H9 (cell line): ENCODE results near the gene SAMD8. TPM values are rescaled to one million over a fixed set of nuclear protein-coding genes. Genes with fewer than 3 reads are reported as not detected.
"Not testable (repeated sequence)": the region's sequence is repeated elsewhere in the genome, so short reads cannot be mapped to it uniquely, and the experiment has no call there.

ENCODE experiments used
- DNase-seq: peaks from one replicate; pipeline ENCODE4 v3.0.0-alpha.2; 2017
- H2AFZ ChIP-seq: one replicate; pipeline ENCODE4 v1.6.1; 2013; ENCODE audit warnings: mild to moderate bottlenecking, low read length, control low read depth, moderate library complexity
- H2AK5ac ChIP-seq: 2 replicates; pipeline ENCODE4 v1.6.1; 2013; ENCODE audit warnings: low read length, control low read depth, mixed read lengths; ENCODE audit not compliant: insufficient read length
- H2BK120ac ChIP-seq: one replicate; pipeline ENCODE4 v1.6.1; 2013; ENCODE audit warnings: low read depth, mild to moderate bottlenecking, low read length, control low read depth, inconsistent platforms; ENCODE audit not compliant: poor library complexity, severe bottlenecking
- H2BK12ac ChIP-seq: 2 replicates; pipeline ENCODE4 v1.6.1; 2013; ENCODE audit warnings: low read length, control low read depth, mixed read lengths, low read depth; ENCODE audit not compliant: insufficient read length
- H2BK15ac ChIP-seq: 2 replicates; pipeline ENCODE4 v1.6.1; 2013; ENCODE audit warnings: low read depth, low read length, control low read depth
- H2BK20ac ChIP-seq: one replicate; pipeline ENCODE4 v1.6.1; 2013; ENCODE audit warnings: low read depth, mild to moderate bottlenecking, low read length, control low read depth, inconsistent platforms; ENCODE audit not compliant: poor library complexity, severe bottlenecking
- H2BK5ac ChIP-seq: 2 replicates; pipeline ENCODE4 v1.6.1; 2013; ENCODE audit warnings: low read length, control low read depth, mixed read lengths; ENCODE audit not compliant: insufficient read length
- H3K14ac ChIP-seq: 2 replicates; pipeline ENCODE4 v1.6.1; 2013; ENCODE audit warnings: low read length, control low read depth; ENCODE audit not compliant: insufficient read depth
- H3K18ac ChIP-seq: 2 replicates; pipeline ENCODE4 v1.6.1; 2013; ENCODE audit warnings: low read depth, mild to moderate bottlenecking, mixed read lengths, low read length, control low read depth; ENCODE audit not compliant: insufficient read length
- H3K23ac ChIP-seq: 2 replicates; pipeline ENCODE4 v1.6.1; 2013; ENCODE audit warnings: low read length, control low read depth, mixed read lengths, low read depth; ENCODE audit not compliant: insufficient read length
- H3K23me2 ChIP-seq: 2 replicates; pipeline ENCODE4 v1.6.1; 2013; ENCODE audit warnings: low read depth, mild to moderate bottlenecking, mixed read lengths, low read length, control low read depth; ENCODE audit not compliant: insufficient read length, poor library complexity, severe bottlenecking
- H3K27ac ChIP-seq: 2 replicates; pipeline ENCODE4 v1.5.1; 2013; ENCODE audit warnings: low read length, control low read depth, mixed read lengths, low read depth; ENCODE audit not compliant: insufficient read length
- H3K27me3 ChIP-seq: 2 replicates; pipeline ENCODE4 v1.6.1; 2013; ENCODE audit warnings: low read length, control low read depth, inconsistent platforms; ENCODE audit not compliant: insufficient read depth
- H3K4ac ChIP-seq: 2 replicates; pipeline ENCODE4 v1.6.1; 2013; ENCODE audit warnings: low read depth, mild to moderate bottlenecking, control low read depth, inconsistent platforms, low read length, moderate library complexity
- H3K4me1 ChIP-seq: 2 replicates; pipeline ENCODE4 v1.6.1; 2013; ENCODE audit warnings: low read length, control low read depth, inconsistent platforms; ENCODE audit not compliant: insufficient read depth
- H3K4me2 ChIP-seq: 2 replicates; pipeline ENCODE4 v1.6.1; 2013; ENCODE audit warnings: low read length, control low read depth, mixed read lengths; ENCODE audit not compliant: insufficient read length, insufficient read depth
- H3K56ac ChIP-seq: 2 replicates; pipeline ENCODE4 v1.6.1; 2013; ENCODE audit warnings: low read depth, mild to moderate bottlenecking, mixed read lengths, low read length, control low read depth; ENCODE audit not compliant: insufficient read length
- H3K79me1 ChIP-seq: 2 replicates; pipeline ENCODE4 v1.6.1; 2013; ENCODE audit warnings: low read depth, mild to moderate bottlenecking, moderate library complexity, low read length, control low read depth, inconsistent platforms; ENCODE audit not compliant: insufficient read depth, poor library complexity, severe bottlenecking
- H3K79me2 ChIP-seq: 2 replicates; pipeline ENCODE4 v1.6.1; 2013; ENCODE audit warnings: low read length, control low read depth, inconsistent platforms; ENCODE audit not compliant: insufficient read depth
- H3K9ac ChIP-seq: 2 replicates; pipeline ENCODE4 v1.6.1; 2013; ENCODE audit warnings: low read length, control low read depth, mixed read lengths; ENCODE audit not compliant: insufficient read length; ENCODE audit errors: extremely low read depth
- H3K9me3 ChIP-seq: one replicate; pipeline ENCODE4 v1.6.1; 2013; ENCODE audit warnings: low read depth, low read length, inconsistent platforms; ENCODE audit not compliant: control insufficient read depth
- H3T11ph ChIP-seq: one replicate; pipeline ENCODE4 v1.6.1; 2013; ENCODE audit warnings: mild to moderate bottlenecking, low read length, control low read depth, inconsistent platforms
- H4K20me1 ChIP-seq: one replicate; pipeline ENCODE4 v1.6.1; 2013; ENCODE audit not compliant: control insufficient read depth, insufficient read length, insufficient read depth
- H4K5ac ChIP-seq: 2 replicates; pipeline ENCODE4 v1.6.1; 2013; ENCODE audit warnings: low read depth, mild to moderate bottlenecking, mixed read lengths, low read length, control low read depth; ENCODE audit not compliant: insufficient read length
- H4K8ac ChIP-seq: replicated peaks from 2 replicates; pipeline ENCODE4 v1.6.1; 2013; ENCODE audit warnings: low read length, control low read depth, mixed read lengths, low read depth; ENCODE audit not compliant: insufficient read length
- H4K91ac ChIP-seq: 2 replicates; pipeline ENCODE4 v1.6.1; 2013; ENCODE audit warnings: low read depth, mild to moderate bottlenecking, moderate library complexity, mixed read lengths, low read length, control low read depth; ENCODE audit not compliant: insufficient read length
- H3K27ac Mint-ChIP-seq, 3 experiments: 2 replicates in 2 of 3; 3 replicates in 1 of 3; pipeline ENCODE4 v1.8.0; 2020 to 2021; ENCODE audit warnings: mixed read lengths in 3 of 3, mild to moderate bottlenecking in 1 of 3, moderate library complexity in 1 of 3
- H3K27me3 Mint-ChIP-seq: 2 replicates; pipeline ENCODE4 v1.8.0; 2021; ENCODE audit warnings: low read depth, mild to moderate bottlenecking, moderate library complexity, mixed read lengths
- H3K36me3 Mint-ChIP-seq, 3 experiments: 2 replicates in 2 of 3; 3 replicates in 1 of 3; pipeline ENCODE4 v1.8.0; 2020 to 2021; ENCODE audit warnings: low read depth in 3 of 3, mixed read lengths in 3 of 3; ENCODE audit not compliant: insufficient read depth in 1 of 3
- H3K4me1 Mint-ChIP-seq, 2 experiments: 2 replicates each; pipeline ENCODE4 v1.8.0; 2020; ENCODE audit warnings: mixed read lengths in 2 of 2
- H3K4me3 Mint-ChIP-seq, 2 experiments: 2 replicates in 1 of 2; 3 replicates in 1 of 2; pipeline ENCODE4 v1.8.0; 2020 to 2021; ENCODE audit warnings: mild to moderate bottlenecking in 2 of 2, mixed read lengths in 2 of 2, moderate library complexity in 1 of 2
- H3K9me3 Mint-ChIP-seq, 2 experiments: 2 replicates in 1 of 2; 3 replicates in 1 of 2; pipeline ENCODE4 v1.8.0; 2020; ENCODE audit warnings: mild to moderate bottlenecking in 2 of 2, mixed read lengths in 2 of 2, moderate library complexity in 1 of 2
- WGBS: extraction: QIAGEN DNeasy Blood & Tissue Kit; methylation state at CpG from one replicate; pipeline ENCODE4 v1.1.7; 2013; ENCODE audit warnings: missing lambda C conversion rate, low lambda C conversion rate, mixed read lengths; ENCODE audit not compliant: insufficient read length; ENCODE audit errors: extremely low coverage; 5-methylcytosine and 5-hydroxymethylcytosine counted together
- total RNA-seq: library from RNA; stranded (reverse); gene quantifications from 2 replicates; pipeline ENCODE4 v1.2.1, GENCODE V29; 2021
- TF ChIP-seq, protein P1 (sequence below): fragments of 200-600 bp; sonication (generic); conservative IDR thresholded peaks from 3 replicates; pipeline ENCODE4 v1.8.0; 2021; ENCODE audit warnings: antibody characterized with exemption, mild to moderate bottlenecking

SAMD8 gene
- total RNA-seq, 1 experiment from 2014 or later: 18.8 TPM

DNA sequence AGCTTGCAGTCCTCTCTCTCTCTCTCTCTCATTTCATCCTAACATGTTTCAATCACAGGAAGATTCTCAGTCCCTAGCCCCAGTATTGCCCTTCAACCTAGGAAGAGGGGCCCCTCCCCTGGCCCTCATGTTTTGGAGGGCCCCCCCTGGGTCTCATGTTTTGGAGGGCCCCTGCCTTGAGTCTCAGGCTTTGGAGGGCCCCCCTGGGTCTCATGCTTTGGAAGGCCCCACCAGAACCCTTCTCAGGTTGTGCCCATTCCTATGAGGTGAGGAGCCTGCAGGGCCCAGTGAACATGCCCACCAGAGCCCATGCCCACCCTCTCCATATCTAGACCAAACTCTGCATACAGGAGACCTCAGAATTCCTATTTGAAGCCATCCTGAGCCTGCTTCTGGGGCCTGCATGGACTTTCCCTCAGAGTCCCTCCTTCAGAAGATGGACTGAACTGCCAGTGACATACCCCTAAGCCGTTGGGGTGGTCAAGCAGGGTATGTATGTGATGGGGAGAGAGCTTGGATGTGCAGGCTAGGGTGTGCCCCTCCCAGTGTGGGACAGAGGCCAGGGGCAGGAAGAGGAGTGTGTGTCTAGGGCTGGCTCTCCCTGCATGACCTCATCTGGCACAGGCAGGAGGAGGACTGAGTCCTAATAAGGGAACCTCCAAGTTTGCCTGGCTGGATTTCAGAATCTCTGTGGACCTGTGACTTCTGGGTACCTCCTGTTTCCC lies 91.0 kb downstream of the SAMD8 start:
- no peak overlapping the region for H2BK15ac ChIP-seq
- H3K56ac ChIP-seq: no peak overlapping the region
- no peak overlapping the region for H4K5ac ChIP-seq
- H4K8ac ChIP-seq: no peak overlapping the region
- Mint-ChIP-seq H3K27ac (peak overlapping the region in 1 of 3 experiments; percentile 8; a peak in 2 of 7 replicates), H3K4me3 (no peak overlapping the region; a peak in 1 of 5 replicates), H3K27me3 (no peaks in the 10 kb centered on the region), H3K9me3 (no peaks in the 10 kb centered on the region), H3K4me1 (peaks cover 10% of the 10 kb centered on the region in 2 experiments), H3K36me3 (no peaks in the 10 kb centered on the region; a peak in 2 of 7 replicates)
- TF ChIP-seq, protein P1, sequence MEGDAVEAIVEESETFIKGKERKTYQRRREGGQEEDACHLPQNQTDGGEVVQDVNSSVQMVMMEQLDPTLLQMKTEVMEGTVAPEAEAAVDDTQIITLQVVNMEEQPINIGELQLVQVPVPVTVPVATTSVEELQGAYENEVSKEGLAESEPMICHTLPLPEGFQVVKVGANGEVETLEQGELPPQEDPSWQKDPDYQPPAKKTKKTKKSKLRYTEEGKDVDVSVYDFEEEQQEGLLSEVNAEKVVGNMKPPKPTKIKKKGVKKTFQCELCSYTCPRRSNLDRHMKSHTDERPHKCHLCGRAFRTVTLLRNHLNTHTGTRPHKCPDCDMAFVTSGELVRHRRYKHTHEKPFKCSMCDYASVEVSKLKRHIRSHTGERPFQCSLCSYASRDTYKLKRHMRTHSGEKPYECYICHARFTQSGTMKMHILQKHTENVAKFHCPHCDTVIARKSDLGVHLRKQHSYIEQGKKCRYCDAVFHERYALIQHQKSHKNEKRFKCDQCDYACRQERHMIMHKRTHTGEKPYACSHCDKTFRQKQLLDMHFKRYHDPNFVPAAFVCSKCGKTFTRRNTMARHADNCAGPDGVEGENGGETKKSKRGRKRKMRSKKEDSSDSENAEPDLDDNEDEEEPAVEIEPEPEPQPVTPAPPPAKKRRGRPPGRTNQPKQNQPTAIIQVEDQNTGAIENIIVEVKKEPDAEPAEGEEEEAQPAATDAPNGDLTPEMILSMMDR: no peak
- no CpG with 5 or more reads among the region's 1 CpG for WGBS
- H4K91ac ChIP-seq: no peak overlapping the region
- H2BK12ac ChIP-seq: no peak overlapping the region
- no peaks in the 10 kb centered on the region for H3K27me3 ChIP-seq
- peak overlapping the region; percentile 57 for H3K18ac ChIP-seq
- H3K4me2 ChIP-seq: no peak overlapping the region
- no peak overlapping the region for H2BK5ac ChIP-seq
- no peaks in the 10 kb centered on the region for H4K20me1 ChIP-seq
- DNase-seq: no peak
- H2BK120ac ChIP-seq: no peak overlapping the region
- H3K14ac ChIP-seq: no peak overlapping the region
- H3K23ac ChIP-seq: no peak overlapping the region
- no peak overlapping the region for H3K4ac ChIP-seq
- H2AFZ ChIP-seq: no peak overlapping the region
- no peaks in the 10 kb centered on the region for H3K23me2 ChIP-seq
- H3K27ac ChIP-seq: no peak overlapping the region
- no peak overlapping the region for H2AK5ac ChIP-seq
- H3K4me1 ChIP-seq: peaks cover 5% of the 10 kb centered on the region; the same call in 1 of the 2 replicates
- H3T11ph ChIP-seq: no peak overlapping the region
- no peaks in the 10 kb centered on the region for H3K79me2 ChIP-seq
- no peaks in the 10 kb centered on the region for H3K79me1 ChIP-seq
- H3K9ac ChIP-seq: no peak overlapping the region
- no peaks in the 10 kb centered on the region for H3K9me3 ChIP-seq
- H2BK20ac ChIP-seq: no peak overlapping the region

GRCh38 chr10:75203046-75203620 lies 91.7 kb downstream of the SAMD8 start:
- H3T11ph ChIP-seq, H3K79me2 ChIP-seq, H3K79me1 ChIP-seq, H3K36me3 Mint-ChIP-seq, H3K23ac ChIP-seq, H2BK120ac ChIP-seq, H2AK5ac ChIP-seq, H4K8ac ChIP-seq, H3K56ac ChIP-seq, H2BK5ac ChIP-seq, H2BK15ac ChIP-seq, H3K9me3 ChIP-seq, H2AFZ ChIP-seq, H3K27ac ChIP-seq, H3K9ac ChIP-seq, H2BK12ac ChIP-seq, H3K14ac ChIP-seq, H3K27me3 Mint-ChIP-seq, H3K23me2 ChIP-seq, H4K91ac ChIP-seq, H3K27me3 ChIP-seq, H4K5ac ChIP-seq, H3K4me3 Mint-ChIP-seq, H2BK20ac ChIP-seq, H3K4me2 ChIP-seq, H3K4ac ChIP-seq, DNase-seq, H4K20me1 ChIP-seq, H3K9me3 Mint-ChIP-seq: not testable (repeated sequence)
- Histone ChIP-seq H3K4me1 (peaks cover 11% of the 10 kb centered on the region), H3K18ac (peak overlapping the region; percentile 57)
- no CpG with 5 or more reads among the region's 11 CpGs for whole genome bisulfite sequencing
- H3K27ac Mint-ChIP-seq: peak overlapping the region in 1 of 3 experiments; percentile 8; a peak in 1 of 7 replicates
- H3K4me1 Mint-ChIP-seq: peaks cover 17% of the 10 kb centered on the region in 2 experiments
